Suppressor macrophage (primary cell): ENCODE measurements around the gene XXYLT1.

Source experiments
- DNase-seq, 4 experiments: peaks; one replicate each; pipeline ENCODE4 v3.0.0-alpha.2; 2020 to 2022

Gene XXYLT1

GRCh38 chr3:195126056-195126605 lies 144.8 kb downstream of the XXYLT1 start:
- no peak for DNase-seq

- no peak for DNase-seq
Measured at GRCh38 chr3:195125646-195126045, 145.3 kb downstream of the XXYLT1 start.

GRCh38 chr3:195124378-195124992 lies 146.5 kb downstream of the XXYLT1 start:
- no peak for DNase-seq

GRCh38 chr3:195123281-195123691 lies 147.7 kb downstream of the XXYLT1 start:
- no peak for DNase-seq

GRCh38 chr3:195122261-195122660 lies 148.7 kb downstream of the XXYLT1 start:
- no peak for DNase-seq

GRCh38 chr3:195120267-195120601 lies 150.7 kb downstream of the XXYLT1 start:
- no peak for DNase-seq

- DNase-seq = no peak
Measured at GRCh38 chr3:195119461-195120266, 151.3 kb downstream of the XXYLT1 start.

GRCh38 chr3:195118671-195119070 lies 152.3 kb downstream of the XXYLT1 start:
- DNase-seq = no peak

- DNase-seq = peak in 1 of 4 experiments; percentile 11
Measured at GRCh38 chr3:195117978-195118581, 152.9 kb downstream of the XXYLT1 start.

GRCh38 chr3:195116407-195117185 lies 154.4 kb downstream of the XXYLT1 start:
- DNase-seq = no peak

GRCh38 chr3:195115600-195116406 lies 155.2 kb downstream of the XXYLT1 start:
- DNase-seq = no peak

- DNase-seq = no peak
Measured at GRCh38 chr3:195114786-195115599, 156.0 kb downstream of the XXYLT1 start.

- no peak for DNase-seq
Measured at GRCh38 chr3:195113536-195114425, 157.2 kb downstream of the XXYLT1 start.

- DNase-seq = no peak
Measured at GRCh38 chr3:195113048-195113447, 157.9 kb downstream of the XXYLT1 start.

- no peak for DNase-seq
Measured at GRCh38 chr3:195112361-195112791, 158.6 kb downstream of the XXYLT1 start.

- DNase-seq = no peak
Measured at GRCh38 chr3:195111766-195112165, 159.2 kb downstream of the XXYLT1 start.

- no peak for DNase-seq
Measured at GRCh38 chr3:195111319-195111705, 159.6 kb downstream of the XXYLT1 start.

- DNase-seq = peak; percentile 86 to 92 (median 90)
Measured at GRCh38 chr3:195110647-195111318, 160.2 kb downstream of the XXYLT1 start.

- no peak for DNase-seq
Measured at GRCh38 chr3:195109098-195109657, 161.8 kb downstream of the XXYLT1 start.
